Pancreas (tissue), 10 donors: ENCODE data around the gene ELP1. TPM values are rescaled to one million over a fixed set of nuclear protein-coding genes. Genes with fewer than 3 reads are reported as not detected.

Experiments used
- ATAC-seq, 4 donors: fragments of 200-7000 bp; cut with Tn5 transposase; one replicate each; pipeline versions ENCODE4 v1.8.0 to v1.9.1; 2020; ENCODE audit warnings: mild to moderate bottlenecking in 4 of 4, moderate library complexity in 4 of 4
- DNase-seq, 6 donors: peaks; one replicate each; pipeline ENCODE4 v3.0.0-alpha.2; 2020
- FAIRE-seq: peaks from 2 replicates; lab custom pipeline; 2012; peaks lifted over from hg19 to GRCh38; lab: Jason Lieb, UNC
- H3K27ac ChIP-seq, 4 donors: fragments of 200-600 bp; sonication (generic); 1 replicate in 3 of 4; 2 replicates in 1 of 4; pipeline versions ENCODE4 v1.5.0 to v1.8.0; 2020
- H3K27me3 ChIP-seq, 4 donors: fragments of 200-600 bp; one replicate each; pipeline ENCODE4 v1.8.0; 2021
- H3K36me3 ChIP-seq, 3 donors: fragments of 200-600 bp; sonication (generic) in 1 of 3; one replicate each; pipeline versions ENCODE4 v1.5.0 to v1.8.0; 2020 to 2021
- H3K4me1 ChIP-seq, 3 donors: fragments of 200-600 bp; one replicate each; pipeline ENCODE4 v1.8.0; 2021
- H3K4me3 ChIP-seq, 4 donors: fragments of 200-600 bp; sonication (generic) in 2 of 4; one replicate each; pipeline versions ENCODE4 v1.5.0 to v1.8.0; 2020 to 2021
- H3K9me3 ChIP-seq, 4 donors: fragments of 200-600 bp; one replicate each; pipeline ENCODE4 v1.8.0; 2021
- WGBS, 2 donors: extraction: QIAGEN DNeasy Blood & Tissue Kit; methylation state at CpG; one replicate each; pipeline ENCODE4 v1.1.7; 2013; 5-methylcytosine and 5-hydroxymethylcytosine counted together
- intact Hi-C, 3 donors: fragments of 100-400 bp; cut with DNase I; formaldehyde crosslinking; loops; one replicate each; pipeline versions ENCODE4 v1.11.1 to v1.14.2; 2022
- polyA plus RNA-seq, 2 donors: library from polyadenylated mRNA; stranded (reverse); fragments of 200-250 nt; gene quantifications; one replicate each; pipeline ENCODE4 v1.2.3, GENCODE V29; 2013
- total RNA-seq, 6 donors: library from RNA; stranded (reverse); fragmentation: NEBNext Ultra II Directional in 4 of 6; extraction: Animal tissue kit (Norgen Biotek cat#: 25700) in 4 of 6; gene quantifications; one replicate each; pipeline versions ENCODE4 v1.2.1 to v1.2.4, GENCODE V29; 2021 to 2023
- TF ChIP-seq, protein P1 (sequence below), 4 donors: fragments of 200-600 bp; sonication (generic) in 3 of 4; IDR thresholded peaks; one replicate each; pipeline versions ENCODE4 v1.5.0 to v1.8.0; 2021; ENCODE audit warnings: antibody characterized with exemption in 4 of 4
- donor health status: healthy with polysubstance abuse.
- donor health status: DM: no; HTN: no; CAD: no; lungs with moderate emphysema.
- donor health status: DM: no; HTN: no; CAD: no.
- donor health status: control.
- donor health status: control.
- donor health status: Bipolar disorder and iron deficiency.
- donor health status: DM: yes; HTN: yes; CAD: no.
- donor health status: DM: no; HTN: no; CAD: no.
- donor health status: DM: no; HTN: no; CAD: no.
- donor health status: DM: yes; HTN: yes; CAD: no.

The ELP1 gene
- total and polyA plus RNA-seq, 8 donors: 6.9 to 19.2 (median 10.0) TPM

DNA sequence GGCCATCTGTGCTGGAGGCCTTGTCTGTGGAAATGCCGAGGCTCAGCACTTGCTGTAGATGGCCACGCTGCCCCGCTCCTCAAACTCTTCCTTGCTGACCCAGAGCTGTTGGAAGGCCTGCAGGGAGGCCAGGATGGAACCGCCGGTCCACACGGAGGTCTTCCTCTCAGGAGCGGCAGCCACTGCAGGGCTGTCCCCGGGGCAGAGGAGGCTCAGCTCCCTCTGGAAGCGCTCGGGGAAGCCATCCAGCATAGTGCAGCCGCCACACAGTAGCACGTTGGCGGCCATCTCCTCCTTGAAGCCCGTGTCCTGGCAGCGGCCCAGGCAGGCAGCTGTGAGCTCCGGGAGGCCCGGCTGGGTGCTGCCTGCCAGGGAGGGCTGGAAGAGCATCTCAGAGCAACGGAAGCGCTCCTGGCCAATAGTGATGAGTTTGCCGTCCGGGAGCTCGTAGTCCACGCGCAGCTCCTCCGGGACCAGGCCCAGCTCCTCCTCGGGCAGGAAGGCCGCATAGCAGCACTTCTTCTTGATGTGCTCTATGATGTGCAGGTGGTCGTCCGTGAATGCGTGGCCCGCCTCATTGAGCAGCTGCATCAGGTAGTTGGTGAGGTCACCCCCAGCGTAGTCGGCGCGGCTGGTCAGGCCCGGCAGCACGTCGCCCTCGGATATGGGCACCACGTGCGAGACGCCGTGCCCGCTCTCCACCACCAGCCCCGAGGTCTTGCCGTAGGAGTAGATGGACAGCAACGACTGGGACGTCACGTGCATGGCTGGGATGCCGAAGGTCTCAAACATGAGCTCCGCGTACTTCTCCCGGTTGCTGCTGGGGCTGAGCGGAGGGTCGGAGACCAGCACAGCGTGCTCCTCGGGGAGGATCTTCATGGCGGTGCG is 79.0 kb downstream of the ELP1 start:
- no peak for ATAC-seq
- H3K4me3 ChIP-seq: no peak overlapping the region
- no peak for FAIRE-seq

DNA sequence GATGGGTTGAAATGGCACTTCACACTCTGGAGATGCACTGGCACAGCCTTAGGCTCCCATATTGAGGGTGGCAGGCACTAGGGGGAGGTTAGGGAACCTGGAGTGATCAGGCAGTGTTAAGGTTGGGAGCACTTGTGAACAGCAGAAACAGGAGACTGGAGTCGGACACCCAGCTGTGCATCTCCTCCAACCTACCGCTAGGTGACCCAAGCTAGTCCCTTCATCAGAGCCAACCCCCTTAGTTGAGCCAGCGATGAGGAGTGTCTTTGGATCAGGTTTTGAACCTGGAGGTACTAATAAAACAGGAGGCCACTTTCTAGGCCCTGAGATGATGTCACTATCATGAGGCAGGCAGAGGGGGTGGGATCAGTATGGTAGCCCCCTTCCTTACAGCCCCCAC is 79.8 kb downstream of the ELP1 start:
- Histone ChIP-seq H3K4me3 (no peak overlapping the region), H3K36me3 (no peaks in the 10 kb centered on the region), H3K27me3 (no peaks in the 10 kb centered on the region), H3K4me1 (no peaks in the 10 kb centered on the region), H3K9me3 (no peaks in the 10 kb centered on the region), H3K27ac (no peak overlapping the region)
- 90 to 91% methylated on average over 3 of the region's 3 CpGs for WGBS, 2 donors
- TF ChIP-seq, protein P1, sequence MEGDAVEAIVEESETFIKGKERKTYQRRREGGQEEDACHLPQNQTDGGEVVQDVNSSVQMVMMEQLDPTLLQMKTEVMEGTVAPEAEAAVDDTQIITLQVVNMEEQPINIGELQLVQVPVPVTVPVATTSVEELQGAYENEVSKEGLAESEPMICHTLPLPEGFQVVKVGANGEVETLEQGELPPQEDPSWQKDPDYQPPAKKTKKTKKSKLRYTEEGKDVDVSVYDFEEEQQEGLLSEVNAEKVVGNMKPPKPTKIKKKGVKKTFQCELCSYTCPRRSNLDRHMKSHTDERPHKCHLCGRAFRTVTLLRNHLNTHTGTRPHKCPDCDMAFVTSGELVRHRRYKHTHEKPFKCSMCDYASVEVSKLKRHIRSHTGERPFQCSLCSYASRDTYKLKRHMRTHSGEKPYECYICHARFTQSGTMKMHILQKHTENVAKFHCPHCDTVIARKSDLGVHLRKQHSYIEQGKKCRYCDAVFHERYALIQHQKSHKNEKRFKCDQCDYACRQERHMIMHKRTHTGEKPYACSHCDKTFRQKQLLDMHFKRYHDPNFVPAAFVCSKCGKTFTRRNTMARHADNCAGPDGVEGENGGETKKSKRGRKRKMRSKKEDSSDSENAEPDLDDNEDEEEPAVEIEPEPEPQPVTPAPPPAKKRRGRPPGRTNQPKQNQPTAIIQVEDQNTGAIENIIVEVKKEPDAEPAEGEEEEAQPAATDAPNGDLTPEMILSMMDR (IDR thresholded peaks at IDR 0.05): no peak
- FAIRE-seq (no peak), DNase-seq (no peak), ATAC-seq (no peak)
- intact Hi-C loops: no loop called here

More for the DNA sequence above, 79.0 kb downstream of the ELP1 start:
- TF ChIP-seq, protein P1 (IDR thresholded peaks at IDR 0.05): no peak
- no peaks in the 10 kb centered on the region for H3K9me3 ChIP-seq
- H3K27ac ChIP-seq: no peak overlapping the region
- 89 to 93% methylated on average over 59 of the region's 59 CpGs for WGBS, 2 donors
- no peaks in the 10 kb centered on the region for H3K27me3 ChIP-seq
- intact Hi-C loops: no loop called here
- H3K36me3 ChIP-seq: no peaks in the 10 kb centered on the region
- peak in 1 of 6 donors; percentile 70 for DNase-seq
- no peaks in the 10 kb centered on the region for H3K4me1 ChIP-seq

DNA sequence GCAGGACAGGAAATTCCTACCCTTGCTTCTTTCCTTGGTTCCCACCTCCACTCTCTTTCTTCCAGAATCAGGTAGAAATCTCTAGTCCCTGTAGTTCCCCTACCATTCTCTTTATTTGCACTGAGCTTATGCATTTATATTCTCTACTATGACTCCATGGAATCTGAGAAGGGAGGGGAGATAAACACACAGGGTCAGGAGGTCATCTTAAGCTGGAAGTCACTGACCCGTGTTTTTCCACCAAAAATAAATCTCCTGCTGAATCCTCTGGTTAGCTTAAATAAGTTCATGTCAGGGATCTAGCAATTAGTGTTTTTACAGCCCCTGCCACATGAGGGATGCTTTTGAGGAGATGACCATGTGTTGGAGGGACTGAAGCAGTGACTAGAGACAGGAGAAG is 81.8 kb downstream of the ELP1 start:
- FAIRE-seq (no peak), DNase-seq (no peak), ATAC-seq (no peak)
- Histone ChIP-seq H3K27me3 (no peaks in the 10 kb centered on the region), H3K27ac (no peak overlapping the region), H3K9me3 (no peaks in the 10 kb centered on the region), H3K36me3 (no peaks in the 10 kb centered on the region), H3K4me3 (no peak overlapping the region), H3K4me1 (no peaks in the 10 kb centered on the region)
- WGBS, 2 donors: 10 to 13% methylated on average over 1 of the region's 1 CpG
- TF ChIP-seq, protein P1 (IDR thresholded peaks at IDR 0.05): no peak
- intact Hi-C loops: no loop called here

- Histone ChIP-seq H3K36me3 (no peaks in the 10 kb centered on the region), H3K27ac (no peak overlapping the region), H3K9me3 (no peaks in the 10 kb centered on the region), H3K27me3 (no peaks in the 10 kb centered on the region), H3K4me3 (no peak overlapping the region), H3K4me1 (no peaks in the 10 kb centered on the region)
- FAIRE-seq (no peak), DNase-seq (no peak), ATAC-seq (no peak)
- WGBS, 2 donors: 63 to 72% methylated on average over 3 of the region's 3 CpGs
- intact Hi-C loops: no loop called here
- TF ChIP-seq, protein P1 (IDR thresholded peaks at IDR 0.05): no peak
Measured at GRCh38 chr9:108851138-108851537, 82.8 kb downstream of the ELP1 start.
